GM12874 (cell line): ENCODE data around the gene PPM1H.

Experiments
- TF ChIP-seq, protein P1 (sequence below): IDR thresholded peaks from 2 replicates; pipeline ENCODE4 v1.5.1; 2011; ENCODE audit warnings: low read depth, mild to moderate bottlenecking, control low read depth, low read length, moderate library complexity; ENCODE audit not compliant: insufficient read depth

PPM1H gene

DNA sequence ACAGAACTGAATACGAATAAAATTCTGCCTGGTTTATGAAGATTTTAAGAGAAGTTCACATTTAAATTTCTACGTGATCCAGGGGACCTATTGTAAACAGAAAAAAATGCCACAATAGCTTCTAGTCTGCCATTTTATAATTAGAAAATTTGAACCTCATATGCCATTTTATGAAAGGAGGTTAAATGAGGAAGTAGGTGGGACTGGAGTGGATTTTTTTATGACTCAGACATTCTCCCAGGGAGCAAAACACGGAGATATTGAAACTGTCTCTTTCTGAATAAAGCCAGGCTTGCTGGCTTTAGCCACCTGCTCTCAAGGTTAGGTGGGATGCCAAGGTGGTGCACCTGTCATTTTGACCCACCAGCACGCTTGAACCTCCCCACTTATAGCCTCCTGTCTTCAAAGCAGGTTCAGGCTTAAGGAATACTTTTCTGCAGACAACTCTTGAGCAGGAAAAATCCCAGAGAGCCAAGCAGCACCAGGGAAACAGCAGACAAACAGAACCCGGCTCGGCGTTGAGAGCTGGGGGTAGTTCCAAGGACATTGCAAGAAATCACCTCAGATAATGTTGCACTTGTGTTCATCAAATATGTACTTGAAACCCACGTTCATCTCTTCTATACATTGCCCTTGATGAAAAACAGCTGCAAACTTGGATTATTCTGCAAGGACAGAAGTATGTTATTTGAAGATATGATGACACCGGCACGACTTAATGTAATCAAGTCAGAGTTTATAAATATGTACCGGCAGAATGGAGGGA lies 203.7 kb downstream of the PPM1H start:
- TF ChIP-seq, protein P1, sequence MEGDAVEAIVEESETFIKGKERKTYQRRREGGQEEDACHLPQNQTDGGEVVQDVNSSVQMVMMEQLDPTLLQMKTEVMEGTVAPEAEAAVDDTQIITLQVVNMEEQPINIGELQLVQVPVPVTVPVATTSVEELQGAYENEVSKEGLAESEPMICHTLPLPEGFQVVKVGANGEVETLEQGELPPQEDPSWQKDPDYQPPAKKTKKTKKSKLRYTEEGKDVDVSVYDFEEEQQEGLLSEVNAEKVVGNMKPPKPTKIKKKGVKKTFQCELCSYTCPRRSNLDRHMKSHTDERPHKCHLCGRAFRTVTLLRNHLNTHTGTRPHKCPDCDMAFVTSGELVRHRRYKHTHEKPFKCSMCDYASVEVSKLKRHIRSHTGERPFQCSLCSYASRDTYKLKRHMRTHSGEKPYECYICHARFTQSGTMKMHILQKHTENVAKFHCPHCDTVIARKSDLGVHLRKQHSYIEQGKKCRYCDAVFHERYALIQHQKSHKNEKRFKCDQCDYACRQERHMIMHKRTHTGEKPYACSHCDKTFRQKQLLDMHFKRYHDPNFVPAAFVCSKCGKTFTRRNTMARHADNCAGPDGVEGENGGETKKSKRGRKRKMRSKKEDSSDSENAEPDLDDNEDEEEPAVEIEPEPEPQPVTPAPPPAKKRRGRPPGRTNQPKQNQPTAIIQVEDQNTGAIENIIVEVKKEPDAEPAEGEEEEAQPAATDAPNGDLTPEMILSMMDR = no peak

DNA sequence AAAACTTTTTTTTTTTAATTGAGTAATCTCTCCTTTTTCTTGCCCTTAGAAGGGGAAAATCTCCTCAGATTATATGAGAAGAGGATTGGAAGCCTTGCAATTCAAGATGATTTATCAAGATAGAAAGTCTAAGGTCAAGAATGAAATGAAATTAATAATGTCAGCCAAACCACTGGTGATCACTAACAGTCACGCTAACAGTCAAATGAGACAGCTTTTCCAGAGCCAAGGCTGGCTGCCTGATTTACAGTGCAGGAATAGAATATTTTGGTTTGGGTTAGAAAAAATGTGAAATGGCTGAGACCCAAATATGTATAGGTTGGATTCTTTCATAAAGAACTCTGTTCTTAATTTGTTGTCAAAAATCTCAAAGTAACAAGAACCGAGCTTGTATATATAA lies 204.3 kb downstream of the PPM1H start:
- TF ChIP-seq, protein P1 = no peak

DNA sequence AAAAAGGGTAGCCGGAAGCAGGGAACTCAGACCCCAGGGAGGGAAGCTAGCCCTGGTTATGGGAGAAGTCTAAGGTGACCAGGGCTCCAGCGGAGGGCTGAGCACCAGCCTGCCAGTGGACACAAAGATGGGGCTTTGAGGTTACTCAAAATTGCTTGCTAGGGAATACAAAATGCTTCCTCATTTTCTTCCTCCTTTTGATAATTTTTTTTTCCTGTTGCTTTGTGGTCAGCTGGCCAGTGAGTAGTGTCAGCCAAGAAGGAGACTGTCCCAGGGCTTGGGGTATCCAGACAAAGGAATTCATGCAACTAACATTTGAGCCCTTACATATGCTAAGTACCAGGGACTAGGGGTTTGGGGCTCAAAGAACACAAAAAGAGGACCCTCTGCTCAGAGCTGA lies 206.2 kb downstream of the PPM1H start:
- TF ChIP-seq, protein P1 = no peak

DNA sequence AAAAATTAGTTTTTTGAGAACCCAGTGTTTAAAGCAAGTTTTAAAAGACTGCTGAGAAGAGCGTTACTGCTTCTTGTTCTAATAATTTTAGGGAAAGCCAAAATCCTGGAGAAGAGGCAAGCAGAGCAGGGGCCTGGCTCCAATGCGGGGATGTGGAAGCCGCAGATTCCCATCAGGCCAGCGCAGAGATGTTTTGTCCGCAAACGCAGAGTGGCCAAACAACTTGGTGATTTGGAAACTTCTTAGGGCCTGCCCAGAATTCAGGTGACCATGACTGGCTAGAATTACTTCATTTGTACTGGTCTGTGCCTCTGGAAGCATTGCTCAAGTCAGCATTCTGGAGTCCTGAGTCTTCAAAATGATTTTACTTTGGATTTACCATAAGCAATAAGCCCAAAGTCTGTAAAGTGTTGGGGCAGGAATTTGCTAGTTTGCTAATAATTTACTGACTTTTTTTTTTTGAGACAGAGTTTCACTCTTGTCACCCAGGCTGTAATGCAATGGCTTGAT lies 208.4 kb downstream of the PPM1H start:
- TF ChIP-seq, protein P1 = no peak

DNA sequence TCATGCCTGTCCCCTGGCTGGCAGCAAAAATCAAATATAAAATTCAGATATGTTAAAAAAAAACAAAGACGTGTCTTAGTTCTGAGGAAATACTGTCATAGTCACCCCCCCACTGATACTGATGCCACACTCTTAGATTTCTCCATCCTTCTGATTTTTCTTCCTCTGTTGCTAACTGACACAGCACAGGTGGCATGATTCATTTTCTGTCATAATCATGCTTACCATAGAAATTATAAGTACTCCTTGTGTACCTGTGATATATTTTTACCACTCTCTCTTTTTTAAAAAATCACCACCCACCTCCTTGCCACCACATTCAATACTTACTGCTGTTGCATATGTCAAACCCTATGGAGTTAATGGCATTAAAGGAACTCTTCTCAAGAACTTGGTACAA lies 209.2 kb downstream of the PPM1H start:
- TF ChIP-seq, protein P1 = no peak

DNA sequence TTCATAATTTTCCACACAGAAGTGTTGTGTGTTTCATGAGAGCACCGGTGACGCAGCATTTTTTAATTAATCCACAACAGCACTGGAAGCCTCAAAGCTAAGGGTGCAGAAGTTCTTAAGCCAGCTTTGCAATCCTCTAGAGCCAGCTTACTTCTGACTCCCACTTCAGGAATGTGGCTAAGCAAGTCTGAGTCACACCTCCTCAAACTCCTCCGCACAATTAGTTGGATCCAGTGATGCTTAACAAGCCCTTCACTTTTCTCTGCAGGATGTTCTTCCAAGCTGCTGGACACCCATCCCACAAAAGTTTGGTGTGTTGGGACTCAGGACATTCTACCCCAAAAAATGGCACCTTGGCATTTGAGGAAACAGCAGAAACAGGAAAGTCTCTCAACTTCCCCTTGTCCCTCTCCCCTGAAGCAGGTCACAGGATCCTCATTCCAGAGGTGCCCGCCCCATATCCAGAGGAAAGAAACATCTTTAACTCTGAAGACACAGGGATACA lies 210.0 kb downstream of the PPM1H start:
- TF ChIP-seq, protein P1 = no peak

DNA sequence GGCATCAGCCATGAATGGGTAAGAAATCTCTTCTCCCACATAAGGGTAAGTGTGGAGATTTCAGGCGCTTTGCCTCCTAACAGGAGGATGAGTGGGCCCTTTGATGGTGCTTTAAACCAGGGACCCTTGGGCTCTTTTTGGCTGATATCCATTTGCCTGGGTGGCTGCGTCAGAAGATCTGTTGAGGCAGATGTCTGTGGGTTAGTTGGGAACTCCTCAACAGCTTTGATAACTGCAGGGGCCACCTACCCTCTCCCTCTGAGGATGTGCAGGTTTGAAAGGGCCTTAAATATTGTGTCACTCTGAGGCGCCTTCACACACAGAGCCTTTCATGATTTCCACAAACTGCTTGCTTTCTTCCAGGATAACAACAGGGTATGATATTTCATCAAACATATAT lies 210.7 kb downstream of the PPM1H start:
- TF ChIP-seq, protein P1 = no peak
